ENCODE measurements around the gene SAMD1. TPM values are rescaled to one million over a fixed set of nuclear protein-coding genes. Genes with fewer than 3 reads are reported as not detected.

SAMD1 gene
- total and polyA plus RNA-seq, 2 of the 13 experiments (the other 11 are each of a cell fraction or from before 2014, with no cell fraction given) = 17.5 to 45.0 TPM

DNA sequence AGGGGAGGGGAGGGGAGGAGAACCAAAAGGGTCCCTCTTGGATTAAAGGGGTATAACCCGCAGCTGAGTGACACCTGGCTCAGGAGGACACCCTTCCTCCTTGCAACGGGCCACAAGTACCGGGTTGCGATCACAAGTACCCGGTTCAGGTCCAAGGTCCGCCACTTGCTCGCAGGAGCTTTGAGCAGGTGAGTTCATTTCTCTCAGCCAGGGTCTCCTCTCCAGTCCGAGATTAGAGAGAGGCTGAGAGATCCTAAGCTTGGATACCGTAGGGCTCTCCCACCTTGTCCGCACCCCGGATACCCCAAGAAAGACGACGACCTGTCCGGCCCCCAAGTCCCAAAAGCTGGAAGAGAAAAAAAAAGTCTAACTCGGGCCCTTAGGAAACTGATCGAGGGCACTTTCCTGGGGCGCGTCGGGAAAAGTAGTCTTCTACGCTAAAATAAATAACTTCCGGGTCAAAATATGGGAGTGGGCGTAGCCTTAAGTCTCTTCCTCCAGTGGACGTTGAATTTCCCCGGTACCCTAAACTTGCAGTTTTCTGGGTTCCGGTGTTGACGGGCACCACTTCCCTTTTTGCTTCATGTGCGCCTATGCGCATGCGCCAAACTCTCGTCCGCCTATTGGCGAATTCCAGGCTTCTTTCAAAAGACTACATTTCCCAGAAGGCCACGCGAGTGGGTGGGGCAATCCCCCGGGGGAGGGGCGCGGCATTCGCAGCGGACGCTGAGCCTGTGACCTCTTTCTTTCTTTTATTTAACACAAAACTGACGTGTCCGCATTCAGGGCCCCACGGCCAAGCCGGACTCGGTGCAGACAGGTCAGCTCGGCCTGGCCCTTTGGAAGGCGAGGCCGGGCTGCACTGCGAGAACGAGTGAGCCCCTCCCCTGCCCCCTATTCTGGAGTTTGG is 9.4 kb downstream of the SAMD1 start:
- POLR2A ChIA-PET = interaction anchor here (0.6 to 3.4 kb wide), 15 partner anchors 9 to 1332 kb away, joined by 3 to 14 read pairs (median 4); partner anchors contain the start of genes ASF1B, DCAF15, MISP3 and PRKACA
- no peak overlapping the region for H2AFZ ChIP-seq (ENCODE audit: low read length)
- ATAC-seq = peak; percentile 80
- WGBS (ENCODE audit: low lambda C conversion rate) = under 1% methylated on average over 36 of the region's 50 CpGs
- no peaks in the 10 kb centered on the region for H4K20me1 ChIP-seq (ENCODE audit: insufficient read depth, low read length)
- no peaks in the 10 kb centered on the region for H3K36me3 ChIP-seq (replicated peaks in 1 of 2; ENCODE audit: control insufficient read depth in 1 of 2, insufficient read depth in 2 of 2, low read length in 2 of 2)
- CTCF ChIA-PET (ENCODE audit: low intra/inter-chr PET ratio, low total read pairs) = no interaction called here
- intact Hi-C loops (cut with micrococcal nuclease; ENCODE audit: unreplicated experiment) = loop anchor here (1.0 to 5.0 kb wide), 3 partner anchors 9 to 56 kb away; partner anchors contain the start of genes ASF1B, PRKACA and SAMD1
- no peaks in the 10 kb centered on the region for H3K9me3 ChIP-seq (ENCODE audit: low read length)
- H3K4me1 ChIP-seq (ENCODE audit: insufficient read depth, low read length) = peaks cover 38% of the 10 kb centered on the region
- H3K27ac ChIP-seq (ENCODE audit: extremely low read length, insufficient read depth, low read length) = peak overlapping the region; percentile 91
- TSS peak; percentile 94 for BruUV-seq (replicated peaks)
- DNase-seq (ENCODE audit: low spot score) = peak; percentile 99
- peak overlapping the region; percentile 95 for H3K4me2 ChIP-seq (ENCODE audit: low read depth, low read length)
- H3K4me3 ChIP-seq (replicated peaks in 1 of 3; ENCODE audit: insufficient read depth in 1 of 3, low read depth in 2 of 3, low read length in 3 of 3) = peak overlapping the region; percentile 79 to 95 (median 87)
- H3K9ac ChIP-seq (ENCODE audit: insufficient read depth, low read depth, low read length) = peak overlapping the region; percentile 92
- H3K27me3 ChIP-seq (ENCODE audit: control insufficient read depth in 1 of 2, insufficient read depth in 2 of 2, low read length in 2 of 2) = no peaks in the 10 kb centered on the region; a peak in 1 of 5 replicates
- H3K79me2 ChIP-seq (ENCODE audit: insufficient read depth, low read length) = peaks cover 5% of the 10 kb centered on the region
- in situ Hi-C loops (cut with HindIII; ENCODE audit: extremely low pct_ligation_motif_present, low pct_unique_long_range_greater_than_20kb) = no loop called here
- FAIRE-seq = peak; percentile 99
- TF ChIP-seq REPIN1 (CRISPR knock-in tag; IDR thresholded peaks at IDR 0.05; ENCODE audit: borderline replicate concordance, low read depth) (no peak), FOXJ3 (CRISPR knock-in tag; IDR thresholded peaks at IDR 0.05; ENCODE audit: borderline replicate concordance) (no peak), AKAP8 (CRISPR knock-in tag; IDR thresholded peaks at IDR 0.05) (peak; percentile 57; the same call in 1 of the 2 replicates), KLF9 (CRISPR knock-in tag; IDR thresholded peaks at IDR 0.05; ENCODE audit: low read depth) (peak; percentile 92), GTF2F1 (IDR thresholded peaks at IDR 0.05; ENCODE audit: low read length) (no peak), PRDM15 (CRISPR knock-in tag; IDR thresholded peaks at IDR 0.05) (no peak), ZSCAN25 (CRISPR knock-in tag; IDR thresholded peaks at IDR 0.05) (peak; percentile 13; the same call in 1 of the 2 replicates), THYN1 (CRISPR knock-in tag; IDR thresholded peaks at IDR 0.05; ENCODE audit: borderline replicate concordance, low read depth) (no peak), MAFF (IDR thresholded peaks at IDR 0.05; ENCODE audit: low read depth, low read length) (peak; percentile 39; the same call in 1 of the 2 replicates), CCDC6 (CRISPR knock-in tag; IDR thresholded peaks at IDR 0.05) (0 out of 2 replicates have a peak, but pooled peaks have one; percentile 58), ZNF451 (CRISPR knock-in tag; IDR thresholded peaks at IDR 0.05) (no peak), KDM3A (CRISPR knock-in tag; IDR thresholded peaks at IDR 0.05; ENCODE audit: low read depth) (no peak), PRMT3 (CRISPR knock-in tag; IDR thresholded peaks at IDR 0.05; ENCODE audit: borderline replicate concordance, low read depth) (no peak), RNF2 (conservative IDR thresholded peaks at IDR 0.05; ENCODE audit: low read depth) (no peak), THAP11 (CRISPR knock-in tag; IDR thresholded peaks at IDR 0.05) (peak; percentile 99)
- TF ChIP-seq, protein P1, sequence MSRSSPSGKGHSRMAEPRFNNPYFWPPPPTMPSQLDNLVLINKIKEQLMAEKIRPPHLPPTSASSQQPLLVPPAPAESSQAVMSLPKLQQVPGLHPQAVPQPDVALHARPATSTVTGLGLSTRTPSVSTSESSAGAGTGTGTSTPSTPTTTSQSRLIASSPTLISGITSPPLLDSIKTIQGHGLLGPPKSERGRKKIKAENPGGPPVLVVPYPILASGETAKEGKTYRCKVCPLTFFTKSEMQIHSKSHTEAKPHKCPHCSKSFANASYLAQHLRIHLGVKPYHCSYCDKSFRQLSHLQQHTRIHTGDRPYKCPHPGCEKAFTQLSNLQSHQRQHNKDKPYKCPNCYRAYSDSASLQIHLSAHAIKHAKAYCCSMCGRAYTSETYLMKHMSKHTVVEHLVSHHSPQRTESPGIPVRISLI (CRISPR knock-in tag; IDR thresholded peaks at IDR 0.05; ENCODE audit: borderline replicate concordance) = peak; percentile 85; the same call in 1 of the 2 replicates
- TF ChIP-seq, protein P2, sequence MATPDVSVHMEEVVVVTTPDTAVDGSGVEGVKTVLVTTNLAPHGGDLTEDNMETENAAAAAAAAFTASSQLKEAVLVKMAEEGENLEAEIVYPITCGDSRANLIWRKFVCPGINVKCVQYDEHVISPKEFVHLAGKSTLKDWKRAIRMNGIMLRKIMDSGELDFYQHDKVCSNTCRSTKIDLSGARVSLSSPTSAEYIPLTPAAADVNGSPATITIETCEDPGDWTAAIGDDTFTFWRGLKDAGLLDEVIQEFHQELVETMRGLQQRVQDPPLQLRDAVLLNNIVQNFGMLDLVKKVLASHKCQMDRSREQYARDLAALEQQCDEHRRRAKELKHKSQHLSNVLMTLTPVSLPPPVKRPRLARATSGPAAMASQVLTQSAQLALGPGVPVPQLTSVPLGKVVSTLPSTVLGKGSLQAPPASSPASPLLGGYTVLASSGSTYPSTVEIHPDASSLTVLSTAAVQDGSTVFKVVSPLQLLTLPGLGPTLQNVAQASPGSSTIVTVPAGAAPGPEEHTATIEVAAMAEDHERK (CRISPR knock-in tag; IDR thresholded peaks at IDR 0.05; ENCODE audit: low read depth) = peak; percentile 64; the same call in 1 of the 2 replicates
